Measurements from ENCODE around the gene CYP46A1.

The CYP46A1 gene

GRCh38 chr14:99674064-99674650 is 9.9 kb upstream of the CYP46A1 start:
- DNase-seq (ENCODE audit: low read depth): no peak

- DNase-seq (ENCODE audit: low read depth): no peak
Observed at GRCh38 chr14:99674776-99675381, 9.2 kb upstream of the CYP46A1 start.

- no peak for DNase-seq (ENCODE audit: low read depth)
Observed at GRCh38 chr14:99675382-99675835, 8.7 kb upstream of the CYP46A1 start.

- DNase-seq (ENCODE audit: low read depth): no peak
Observed at GRCh38 chr14:99675951-99676350, 8.1 kb upstream of the CYP46A1 start.

- DNase-seq (ENCODE audit: low read depth): no peak
Observed at GRCh38 chr14:99676657-99677056, 7.4 kb upstream of the CYP46A1 start.

GRCh38 chr14:99677231-99678140 is 6.6 kb upstream of the CYP46A1 start:
- no peak for DNase-seq (ENCODE audit: low read depth)

- DNase-seq (ENCODE audit: low read depth): no peak
Observed at GRCh38 chr14:99678198-99678597, 5.9 kb upstream of the CYP46A1 start.

GRCh38 chr14:99679111-99679510 is 5.0 kb upstream of the CYP46A1 start:
- no peak for DNase-seq (ENCODE audit: low read depth)

GRCh38 chr14:99679543-99679942 is 4.6 kb upstream of the CYP46A1 start:
- DNase-seq (ENCODE audit: low read depth): no peak

GRCh38 chr14:99679996-99680395 is 4.1 kb upstream of the CYP46A1 start:
- DNase-seq (ENCODE audit: low read depth): no peak

- no peak for DNase-seq (ENCODE audit: low read depth)
Observed at GRCh38 chr14:99681101-99681831, 2.8 kb upstream of the CYP46A1 start.

- no peak for DNase-seq (ENCODE audit: low read depth)
Observed at GRCh38 chr14:99681832-99682148, 2.3 kb upstream of the CYP46A1 start.

GRCh38 chr14:99682809-99683618 is 1.1 kb upstream of the CYP46A1 start:
- peak; percentile 82 for DNase-seq (ENCODE audit: low read depth)

GRCh38 chr14:99684410-99684934 is 374 bp downstream of the CYP46A1 start:
- no peak for DNase-seq (ENCODE audit: low read depth)

- DNase-seq (ENCODE audit: low read depth): no peak
Observed at GRCh38 chr14:99685151-99685591, 1.1 kb downstream of the CYP46A1 start.

GRCh38 chr14:99685596-99685995 is 1.5 kb downstream of the CYP46A1 start:
- no peak for DNase-seq (ENCODE audit: low read depth)

- no peak for DNase-seq (ENCODE audit: low read depth)
Observed at GRCh38 chr14:99686557-99687283, 2.6 kb downstream of the CYP46A1 start.

- peak; percentile 30 for DNase-seq (ENCODE audit: low read depth)
Observed at GRCh38 chr14:99687284-99688209, 3.4 kb downstream of the CYP46A1 start.

- no peak for DNase-seq (ENCODE audit: low read depth)
Observed at GRCh38 chr14:99688210-99688581, 4.1 kb downstream of the CYP46A1 start.

GRCh38 chr14:99688629-99689028 is 4.5 kb downstream of the CYP46A1 start:
- DNase-seq (ENCODE audit: low read depth): no peak
